Transverse colon (tissue), 4 donors: ENCODE measurements around the gene SPTBN4. TPM values are rescaled to one million over a fixed set of nuclear protein-coding genes. Genes with fewer than 3 reads are reported as not detected.
A peak's percentile ranks its signal among the peaks of the same experiment; 100 is the strongest.

ENCODE experiments used
- DNase-seq: peaks from one replicate; pipeline ENCODE4 v3.0.0-alpha.2; 2019
- H3K27ac ChIP-seq, 4 donors: fragments of 200-600 bp; sonication (generic); 2 replicates each; pipeline ENCODE4 v1.5.1; 2016 to 2018; ENCODE audit warnings: inconsistent platforms in 4 of 4
- H3K27me3 ChIP-seq: fragments of 200-600 bp; sonication (generic); 2 replicates; pipeline ENCODE4 v1.5.1; 2017; ENCODE audit warnings: inconsistent platforms
- H3K36me3 ChIP-seq, 4 donors: fragments of 200-600 bp; sonication (generic); 2 replicates each; pipeline ENCODE4 v1.5.1; 2017 to 2019; ENCODE audit warnings: inconsistent platforms in 4 of 4
- H3K4me1 ChIP-seq, 4 donors: fragments of 200-600 bp; sonication (generic); 2 replicates each; pipeline ENCODE4 v1.5.1; 2017 to 2020; ENCODE audit warnings: inconsistent platforms in 4 of 4
- H3K4me3 ChIP-seq, 4 donors: fragments of 200-600 bp; sonication (generic); 1 replicate in 1 of 4; 2 replicates in 3 of 4; pipeline versions ENCODE4 v1.5.1 to v1.6.1; 2017 to 2019; ENCODE audit warnings: inconsistent platforms in 4 of 4
- H3K9me3 ChIP-seq, 2 donors: fragments of 200-600 bp; sonication (generic); 2 replicates each; pipeline ENCODE4 v1.5.1; 2017 to 2019; ENCODE audit warnings: inconsistent platforms in 2 of 2
- CTCF ChIP-seq, 5 experiments: fragments of 200-600 bp in 3 of 5; fragments of 450-650 bp in 2 of 5; sonication (generic) in 3 of 5; IDR thresholded peaks; 1 replicate in 2 of 5; 2 replicates in 3 of 5; pipeline ENCODE4 v1.5.1; 2016 to 2017; ENCODE audit warnings: antibody characterized with exemption in 5 of 5, inconsistent platforms in 3 of 5, mild to moderate bottlenecking in 2 of 5, moderate library complexity in 1 of 5
- EP300 ChIP-seq: sonication (generic); formaldehyde crosslinking; IDR thresholded peaks from one replicate; pipeline ENCODE4 v1.6.1; 2017; ENCODE audit warnings: antibody characterized with exemption, low read depth
- POLR2A ChIP-seq: fragments of 450-650 bp; IDR thresholded peaks from one replicate; pipeline ENCODE4 v1.6.1; 2016; ENCODE audit warnings: antibody characterized with exemption, mild to moderate bottlenecking, moderate library complexity
- POLR2AphosphoS5 ChIP-seq, 3 donors: sonication (generic); formaldehyde crosslinking; IDR thresholded peaks; one replicate each; pipeline ENCODE4 v1.6.1; 2016; ENCODE audit warnings: antibody characterized with exemption in 3 of 3
- WGBS, 2 donors: methylation state at CpG; one replicate each; pipeline ENCODE4 v1.1.5; 2018; ENCODE audit warnings: low coverage in 1 of 2; 5-methylcytosine and 5-hydroxymethylcytosine counted together
- in situ Hi-C, 4 donors: fragments of 200-750 bp; cut with MboI; loops; one replicate each; pipeline versions ENCODE4 v1.15.0 to v1.15.1; 2017; ENCODE audit warnings: low sequenced_read_pairs in 3 of 4, low pct_ligation_motif_present in 1 of 4, low pct_unique_long_range_greater_than_20kb in 1 of 4
- intact Hi-C: fragments of 100-400 bp; cut with DNase I; formaldehyde crosslinking; loops from one replicate; pipeline ENCODE4 v1.15.1; 2023; ENCODE audit warnings: low total_unique reads
- total RNA-seq, 4 donors: library from RNA; depleted of rRNA; stranded (reverse); fragments of >200 nt; gene quantifications; one replicate each; pipeline ENCODE4 v1.1.0, GENCODE V29; 2016

The SPTBN4 gene
- total RNA-seq, 4 donors from 2014 or later, result under 0.01 to 1.5 (median 0.99) TPM

GRCh38 chr19:40421993-40422747 lies 44.6 kb upstream of the SPTBN4 start:
- intact Hi-C loops (no loop called here), in situ Hi-C loops (loop anchor here in 2 of 4 donors (10.0 to 25.0 kb wide), 2 partner anchors 135 to 137 kb away; partner anchors contain the start of gene AKT2 (in 2 of the 2))
- H3K27ac ChIP-seq, result peak overlapping the region; percentile 97 to 100 (median 98)
- H3K9me3 ChIP-seq, result no peaks in the 10 kb centered on the region
- H3K4me1 ChIP-seq, result peaks cover 23 to 53% (median 36%) of the 10 kb centered on the region in 4 donors
- peaks cover 0 to 10% (median 0%) of the 10 kb centered on the region in 4 donors for H3K36me3 ChIP-seq
- no peak for DNase-seq
- H3K4me3 ChIP-seq, result peak overlapping the region in 2 of 4 donors; percentile 54 to 61
- H3K27me3 ChIP-seq, result no peaks in the 10 kb centered on the region
- TF ChIP-seq POLR2AphosphoS5 (IDR thresholded peaks at IDR 0.05) (no peak), CTCF (IDR thresholded peaks at IDR 0.05) (no peak), EP300 (no peak), POLR2A (no peak)
- WGBS, 2 donors, result 61 to 66% methylated on average over 7 to 15 of the region's 16 CpGs

- TF ChIP-seq POLR2AphosphoS5 (IDR thresholded peaks at IDR 0.05), result no peak
- Histone ChIP-seq H3K27ac (peak overlapping the region; percentile 97 to 100 (median 98)), H3K36me3 (peaks cover 0 to 10% (median 0%) of the 10 kb centered on the region in 4 donors), H3K4me1 (peaks cover 23 to 51% (median 37%) of the 10 kb centered on the region in 4 donors), H3K9me3 (no peaks in the 10 kb centered on the region), H3K27me3 (no peaks in the 10 kb centered on the region), H3K4me3 (no peak overlapping the region)
- no peak for DNase-seq
- in situ Hi-C loops, result loop anchor here in 2 of 4 donors (10.0 to 25.0 kb wide), 2 partner anchors 136 to 138 kb away; partner anchors contain the start of gene AKT2 (in 2 of the 2)
- intact Hi-C loops, result loop anchor here (1.0 kb wide), 1 partner anchor 44 kb away; the partner anchor contains the start of gene SPTBN4
- WGBS, 2 donors, result 90 to 93% methylated on average over 6 to 24 of the region's 31 CpGs
Measured at GRCh38 chr19:40422748-40423566, 43.8 kb upstream of the SPTBN4 start.

GRCh38 chr19:40423938-40424337 lies 42.9 kb upstream of the SPTBN4 start:
- in situ Hi-C loops, result loop anchor here in 2 of 4 donors (10.0 to 25.0 kb wide), 2 partner anchors 137 to 139 kb away; partner anchors contain the start of gene AKT2 (in 2 of the 2)
- peak overlapping the region; percentile 97 to 100 (median 99) for H3K27ac ChIP-seq
- 92% methylated on average over 6 of the region's 6 CpGs for WGBS, 2 donors

More at GRCh38 chr19:40423938-40424337, 42.9 kb upstream of the SPTBN4 start:
- Histone ChIP-seq H3K27me3 (no peaks in the 10 kb centered on the region), H3K9me3 (no peaks in the 10 kb centered on the region), H3K4me1 (peaks cover 23 to 51% (median 37%) of the 10 kb centered on the region in 4 donors), H3K36me3 (peaks cover 0 to 10% (median 0%) of the 10 kb centered on the region in 4 donors), H3K4me3 (peak overlapping the region in 1 of 4 donors; percentile 66)
- intact Hi-C loops, result loop anchor here (1.0 kb wide), 1 partner anchor 43 kb away; the partner anchor contains the start of gene SPTBN4
- TF ChIP-seq POLR2A, result no peak
- no peak for TF ChIP-seq CTCF (IDR thresholded peaks at IDR 0.05)
- TF ChIP-seq POLR2AphosphoS5 (IDR thresholded peaks at IDR 0.05), result no peak
- no peak for TF ChIP-seq EP300
- DNase-seq, result no peak
